ENCODE data around the gene TLCD3B.

TLCD3B gene

DNA sequence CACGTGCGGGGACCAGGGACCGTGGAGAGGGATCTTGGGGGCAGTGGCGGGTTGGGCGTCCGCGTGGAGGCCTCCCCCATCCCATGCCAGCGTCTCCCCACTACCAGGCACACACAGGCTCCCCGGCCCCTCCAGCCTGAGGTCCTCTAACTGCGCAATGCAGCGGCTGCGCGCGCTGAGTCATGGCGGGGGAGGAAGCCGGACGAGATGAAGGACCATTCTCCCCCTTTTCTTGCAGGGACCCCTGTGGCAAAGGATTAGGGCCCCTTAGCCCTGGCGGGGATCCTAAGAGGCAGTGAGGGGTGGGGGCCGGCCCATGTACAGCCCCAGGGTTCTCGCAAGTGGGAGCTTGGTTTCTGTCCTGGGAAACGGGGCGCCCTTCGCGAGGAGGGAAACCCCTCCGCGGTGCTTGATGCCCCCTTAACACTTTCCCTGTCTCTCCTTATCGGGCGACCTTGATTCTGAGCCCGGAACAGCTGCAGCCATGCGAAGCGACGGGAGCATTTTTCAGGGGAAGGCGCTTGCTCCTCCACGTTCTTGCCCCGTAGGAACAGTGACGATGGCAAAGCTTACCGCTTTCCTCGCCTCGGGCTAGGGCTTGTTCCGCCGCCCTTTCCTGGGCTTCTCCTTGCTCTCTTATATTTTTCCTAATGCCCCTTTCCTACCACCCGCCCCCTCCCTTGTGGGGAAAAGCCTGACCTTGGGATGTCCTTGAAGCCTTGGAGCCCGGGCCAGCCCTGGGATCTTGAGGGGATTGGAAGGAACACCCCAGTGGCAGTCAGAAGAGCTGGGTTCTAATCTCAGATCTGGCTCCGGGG is 35.1 kb upstream of the TLCD3B start:
- TF ChIP-seq, protein P1, sequence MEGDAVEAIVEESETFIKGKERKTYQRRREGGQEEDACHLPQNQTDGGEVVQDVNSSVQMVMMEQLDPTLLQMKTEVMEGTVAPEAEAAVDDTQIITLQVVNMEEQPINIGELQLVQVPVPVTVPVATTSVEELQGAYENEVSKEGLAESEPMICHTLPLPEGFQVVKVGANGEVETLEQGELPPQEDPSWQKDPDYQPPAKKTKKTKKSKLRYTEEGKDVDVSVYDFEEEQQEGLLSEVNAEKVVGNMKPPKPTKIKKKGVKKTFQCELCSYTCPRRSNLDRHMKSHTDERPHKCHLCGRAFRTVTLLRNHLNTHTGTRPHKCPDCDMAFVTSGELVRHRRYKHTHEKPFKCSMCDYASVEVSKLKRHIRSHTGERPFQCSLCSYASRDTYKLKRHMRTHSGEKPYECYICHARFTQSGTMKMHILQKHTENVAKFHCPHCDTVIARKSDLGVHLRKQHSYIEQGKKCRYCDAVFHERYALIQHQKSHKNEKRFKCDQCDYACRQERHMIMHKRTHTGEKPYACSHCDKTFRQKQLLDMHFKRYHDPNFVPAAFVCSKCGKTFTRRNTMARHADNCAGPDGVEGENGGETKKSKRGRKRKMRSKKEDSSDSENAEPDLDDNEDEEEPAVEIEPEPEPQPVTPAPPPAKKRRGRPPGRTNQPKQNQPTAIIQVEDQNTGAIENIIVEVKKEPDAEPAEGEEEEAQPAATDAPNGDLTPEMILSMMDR (IDR thresholded peaks at IDR 0.05; ENCODE audit: low read depth, low read length, missing control alignments) = no peak

DNA sequence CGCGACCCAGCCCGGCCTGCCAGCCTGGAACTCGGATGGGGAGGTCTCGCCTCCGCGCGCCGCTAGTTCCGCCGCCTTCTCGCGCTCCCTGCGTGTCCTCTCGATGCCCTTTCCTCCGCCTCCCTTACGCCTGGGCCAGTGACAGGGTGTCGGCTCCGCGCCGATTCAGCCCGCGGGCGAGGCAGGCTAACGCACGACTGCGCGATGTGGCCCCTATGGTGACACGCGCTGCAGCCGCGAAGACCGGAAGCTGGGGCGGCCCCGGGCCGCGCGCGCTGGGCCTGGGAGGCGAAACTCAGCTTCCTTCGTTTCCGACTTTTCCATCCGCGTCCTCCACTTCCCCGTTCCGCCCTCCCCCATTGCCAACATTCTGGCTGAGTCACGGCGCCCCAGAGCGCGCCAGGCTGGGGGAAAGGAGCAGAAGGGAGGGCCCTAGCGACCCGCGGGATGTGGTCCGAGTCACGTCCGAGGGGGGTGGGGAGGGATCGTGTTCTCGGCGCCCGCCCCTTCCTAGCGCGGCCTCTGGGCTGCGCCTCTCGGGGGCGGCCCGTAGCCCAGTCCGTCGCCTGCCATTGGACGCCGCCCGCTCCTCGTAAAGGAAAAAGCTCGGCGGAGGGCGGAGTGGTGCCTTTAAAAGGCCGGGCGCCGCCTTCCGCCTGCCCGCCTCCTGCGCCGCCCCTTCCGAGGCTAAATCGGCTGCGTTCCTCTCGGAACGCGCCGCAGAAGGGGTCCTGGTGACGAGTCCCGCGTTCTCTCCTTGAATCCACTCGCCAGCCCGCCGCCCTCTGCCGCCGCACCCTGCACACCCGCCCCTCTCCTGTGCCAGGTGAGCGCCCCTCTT is 34.3 kb upstream of the TLCD3B start, which contains the start of gene ALDOA:
TSS of gene ALDOA (plus strand) at position 659 of the 841 bp plus-strand sequence. CDS start 1,138 bp downstream, outside the sequence.
- DNase-seq (ENCODE audit: extremely low read depth, low read depth) = peak; percentile 94
- TF ChIP-seq, protein P1 (IDR thresholded peaks at IDR 0.05; ENCODE audit: low read depth, low read length, missing control alignments) = no peak
- peak within 1 kb of the TSS; percentile 96 for H3K4me3 ChIP-seq (replicated peaks; ENCODE audit: low read depth, low read length)

More for the DNA sequence above, 35.1 kb upstream of the TLCD3B start:
- no peak for DNase-seq (ENCODE audit: extremely low read depth, low read depth)
- H3K4me3 ChIP-seq (replicated peaks; ENCODE audit: low read depth, low read length) = peak overlapping the region; percentile 96

DNA sequence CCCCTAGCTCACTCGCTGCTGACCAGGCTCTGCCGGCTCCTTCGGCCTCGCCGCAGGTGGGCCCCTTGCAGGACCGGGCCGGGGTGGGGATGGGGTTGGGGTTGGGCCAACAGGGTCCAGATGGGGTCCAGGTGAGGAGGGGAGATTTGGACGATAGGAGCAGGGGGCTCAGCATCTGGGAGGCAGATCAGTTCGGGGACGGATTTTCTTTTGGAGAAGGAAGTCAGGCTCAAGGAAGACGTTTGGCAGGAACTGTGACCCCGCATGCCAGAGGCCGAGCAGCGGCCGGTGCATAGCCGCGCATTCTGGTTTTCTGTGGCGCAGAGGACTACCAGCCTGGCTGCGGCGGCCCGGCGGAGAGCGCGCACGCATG is 33.6 kb upstream of the TLCD3B start:
- TF ChIP-seq, protein P1 (IDR thresholded peaks at IDR 0.05; ENCODE audit: low read depth, low read length, missing control alignments) = no peak
- peak overlapping the region; percentile 96 for H3K4me3 ChIP-seq (replicated peaks; ENCODE audit: low read depth, low read length)
- no peak for DNase-seq (ENCODE audit: extremely low read depth, low read depth)

DNA sequence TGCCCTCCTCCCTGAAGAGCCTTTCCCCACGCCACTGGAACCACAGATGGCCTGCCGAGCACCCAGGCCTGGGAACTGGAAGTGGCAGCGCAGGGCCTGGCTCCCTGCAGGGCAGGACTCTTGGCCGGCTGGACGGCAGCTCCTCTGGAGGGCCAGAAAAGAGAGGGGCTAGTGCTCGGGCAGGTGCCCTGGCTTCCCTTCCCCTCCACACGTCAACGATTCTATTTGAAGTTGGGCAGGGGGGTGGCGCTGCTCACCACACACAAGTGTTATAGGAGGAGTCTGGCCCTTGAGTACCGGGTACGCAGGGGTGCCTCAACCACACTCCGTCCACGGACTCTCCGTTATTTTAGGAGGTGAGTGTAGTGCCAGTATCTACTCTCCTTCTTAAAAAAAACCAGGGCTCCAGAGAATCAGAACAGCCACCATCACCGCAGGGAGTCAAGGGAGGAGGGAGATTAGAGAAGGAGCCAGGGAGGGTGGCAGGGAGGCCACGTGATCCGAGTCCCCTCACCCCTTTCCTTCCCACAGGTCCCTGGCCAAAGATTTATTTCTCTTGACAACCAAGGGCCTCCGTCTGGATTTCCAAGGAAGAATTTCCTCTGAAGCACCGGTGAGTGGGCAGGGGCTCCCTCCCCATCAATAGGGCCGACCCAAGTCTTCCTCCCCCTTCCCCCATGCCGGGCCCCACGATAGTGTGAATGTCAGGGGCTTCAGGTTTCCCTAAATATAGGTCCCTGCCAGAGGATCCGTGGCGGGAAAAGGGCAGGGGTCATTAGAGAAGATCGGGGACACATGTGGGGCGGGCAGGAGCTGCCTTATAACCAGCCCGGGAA is 33.0 kb upstream of the TLCD3B start:
- DNase-seq (ENCODE audit: extremely low read depth, low read depth) = no peak
- H3K4me3 ChIP-seq (replicated peaks; ENCODE audit: low read depth, low read length) = peak overlapping the region; percentile 96
- TF ChIP-seq, protein P1 (IDR thresholded peaks at IDR 0.05; ENCODE audit: low read depth, low read length, missing control alignments) = no peak

DNA sequence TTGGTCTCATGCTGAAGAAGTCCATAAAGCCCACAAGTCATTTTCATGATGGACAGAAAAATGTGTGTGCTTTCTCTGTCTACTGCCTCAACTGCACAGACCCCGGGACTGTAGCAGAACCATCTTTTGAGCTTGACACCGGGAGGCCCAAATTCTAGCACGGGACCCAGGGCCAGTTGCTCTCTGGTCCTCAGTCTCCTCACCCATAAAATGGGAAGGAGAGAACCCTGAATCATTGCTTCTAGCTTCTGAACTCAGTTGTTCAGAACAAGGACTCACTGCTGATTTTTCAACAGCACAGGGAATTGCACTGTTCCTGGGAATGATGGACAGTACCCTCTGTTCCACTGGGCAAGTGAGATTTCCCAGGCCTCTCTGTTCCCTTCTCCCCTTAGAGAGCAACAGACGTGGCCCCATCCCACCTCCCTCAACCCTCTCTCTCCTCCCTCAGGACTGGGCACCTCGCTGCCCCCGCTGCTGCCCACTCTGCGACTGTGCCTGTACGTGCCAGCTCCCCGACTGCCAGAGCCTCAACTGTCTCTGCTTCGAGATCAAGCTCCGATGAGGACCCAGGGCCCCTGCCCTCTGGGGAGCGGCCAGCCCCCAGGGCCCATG is 32.3 kb upstream of the TLCD3B start:
- peak overlapping the region; percentile 96 for H3K4me3 ChIP-seq (replicated peaks; ENCODE audit: low read depth, low read length)
- TF ChIP-seq, protein P1 (IDR thresholded peaks at IDR 0.05; ENCODE audit: low read depth, low read length, missing control alignments) = no peak
- no peak for DNase-seq (ENCODE audit: extremely low read depth, low read depth)

Data from HFF-Myc (cell line).